Stimulated activated CD4-positive, alpha-beta T cell treated with anti-CD3 and anti-CD28 coated beads, TNF-alpha, amount 100 ng/mL, for 48 hours (primary cell): ENCODE measurements around the gene NTSR1.

Experiments
- DNase-seq, 3 donors: peaks; one replicate each; pipeline ENCODE4 v3.0.0-alpha.2; 2020; ENCODE audit warnings: low read depth in 3 of 3

Gene NTSR1

DNA sequence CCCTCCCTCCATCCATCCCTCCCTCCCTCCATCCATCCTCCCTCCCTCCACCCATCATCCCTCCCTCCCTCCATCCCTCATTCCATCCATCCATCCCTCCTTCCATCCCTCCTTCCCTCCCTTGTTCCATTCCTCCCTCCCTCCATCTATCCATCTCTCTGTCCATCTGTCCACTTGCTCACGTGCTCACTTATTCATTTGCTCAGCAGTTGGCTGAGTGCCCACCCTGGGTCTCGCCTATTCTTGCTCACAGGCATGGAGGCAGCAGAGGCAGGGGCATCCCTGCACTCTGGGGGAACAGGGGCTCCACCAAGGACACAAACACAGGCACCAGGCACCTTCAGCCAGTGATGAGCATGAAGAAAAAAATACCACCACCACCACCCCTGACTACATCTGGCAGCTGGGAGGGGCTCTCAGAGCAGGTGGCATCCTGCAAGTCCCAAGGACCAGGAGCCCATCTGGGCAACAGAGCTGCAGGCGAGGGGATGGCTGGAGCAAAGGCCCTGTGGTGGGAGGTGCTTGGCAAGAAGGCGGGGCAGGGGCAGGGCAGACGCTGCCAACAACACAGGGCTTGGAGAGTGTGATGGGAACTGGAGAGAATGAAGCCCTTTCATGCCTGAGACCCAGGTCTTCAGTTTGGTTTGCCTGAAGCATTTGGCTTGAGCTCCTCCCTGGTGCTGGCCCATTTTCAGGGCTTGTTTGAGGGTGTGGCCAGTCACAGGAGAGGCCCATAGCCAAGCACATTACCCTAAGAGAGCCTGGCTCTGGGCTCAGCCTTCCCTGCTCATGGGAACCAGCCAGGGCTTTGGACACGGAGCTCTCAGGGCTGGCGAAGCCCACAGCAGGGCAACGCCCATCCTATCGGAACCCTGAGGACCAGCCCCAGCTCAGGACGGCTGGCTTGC, 47.4 kb downstream of the NTSR1 start:
- DNase-seq = no peak

DNA sequence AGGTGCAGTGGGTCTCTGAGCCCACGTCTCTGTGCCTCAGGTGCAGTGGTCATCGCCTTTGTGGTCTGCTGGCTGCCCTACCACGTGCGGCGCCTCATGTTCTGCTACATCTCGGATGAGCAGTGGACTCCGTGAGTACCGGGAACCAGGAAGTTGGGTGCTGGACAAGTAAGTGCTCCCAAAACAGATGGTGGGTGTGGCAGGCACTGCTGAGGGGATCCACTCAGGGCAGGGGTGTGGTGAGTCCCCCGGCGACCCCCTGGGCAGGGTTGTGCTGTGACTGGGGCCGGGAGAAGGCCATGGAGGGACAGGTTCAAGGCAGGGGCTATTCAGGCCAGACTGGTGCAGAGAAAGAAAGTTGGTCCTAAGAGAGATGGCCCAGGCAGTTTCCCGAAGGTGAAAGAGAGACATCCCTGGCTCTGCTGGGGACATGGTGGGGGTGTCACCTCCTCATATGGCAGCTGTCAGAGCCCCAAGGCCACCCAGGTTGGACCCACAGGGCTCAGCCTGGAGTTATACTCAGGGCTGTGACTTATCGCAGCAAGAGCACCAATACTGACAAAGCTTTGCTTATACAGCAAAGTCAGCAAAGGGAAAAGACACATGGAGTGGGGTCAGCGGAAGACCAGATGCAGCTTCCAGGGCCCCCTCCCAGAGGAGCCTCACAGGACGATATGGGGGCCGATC, 49.7 kb downstream of the NTSR1 start:
- no peak for DNase-seq

DNA sequence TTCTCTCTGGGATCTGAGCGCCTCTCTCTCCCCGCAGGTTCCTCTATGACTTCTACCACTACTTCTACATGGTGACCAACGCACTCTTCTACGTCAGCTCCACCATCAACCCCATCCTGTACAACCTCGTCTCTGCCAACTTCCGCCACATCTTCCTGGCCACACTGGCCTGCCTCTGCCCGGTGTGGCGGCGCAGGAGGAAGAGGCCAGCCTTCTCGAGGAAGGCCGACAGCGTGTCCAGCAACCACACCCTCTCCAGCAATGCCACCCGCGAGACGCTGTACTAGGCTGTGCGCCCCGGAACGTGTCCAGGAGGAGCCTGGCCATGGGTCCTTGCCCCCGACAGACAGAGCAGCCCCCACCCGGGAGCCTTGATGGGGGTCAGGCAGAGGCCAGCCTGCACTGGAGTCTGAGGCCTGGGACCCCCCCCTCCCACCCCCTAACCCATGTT, 51.4 kb downstream of the NTSR1 start:
- no peak for DNase-seq

DNA sequence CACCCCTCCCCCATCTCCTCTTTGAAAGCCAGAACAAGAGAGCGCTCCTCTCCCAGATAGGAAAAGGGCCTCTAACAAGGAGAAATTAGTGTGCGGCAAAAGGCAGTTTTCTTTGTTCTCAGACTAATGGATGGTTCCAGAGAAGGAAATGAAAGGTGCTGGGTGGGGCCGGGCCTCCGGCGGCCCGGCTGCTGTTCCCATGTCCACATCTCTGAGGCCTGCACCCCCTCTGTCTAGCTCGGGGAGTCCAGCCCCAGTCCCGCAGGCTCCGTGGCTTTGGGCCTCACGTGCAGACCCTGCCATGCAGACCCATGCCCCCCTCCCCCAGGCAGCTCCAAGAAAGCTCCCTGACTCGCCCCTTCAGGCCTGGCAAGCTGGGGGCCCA, 51.8 kb downstream of the NTSR1 start:
- DNase-seq = no peak

DNA sequence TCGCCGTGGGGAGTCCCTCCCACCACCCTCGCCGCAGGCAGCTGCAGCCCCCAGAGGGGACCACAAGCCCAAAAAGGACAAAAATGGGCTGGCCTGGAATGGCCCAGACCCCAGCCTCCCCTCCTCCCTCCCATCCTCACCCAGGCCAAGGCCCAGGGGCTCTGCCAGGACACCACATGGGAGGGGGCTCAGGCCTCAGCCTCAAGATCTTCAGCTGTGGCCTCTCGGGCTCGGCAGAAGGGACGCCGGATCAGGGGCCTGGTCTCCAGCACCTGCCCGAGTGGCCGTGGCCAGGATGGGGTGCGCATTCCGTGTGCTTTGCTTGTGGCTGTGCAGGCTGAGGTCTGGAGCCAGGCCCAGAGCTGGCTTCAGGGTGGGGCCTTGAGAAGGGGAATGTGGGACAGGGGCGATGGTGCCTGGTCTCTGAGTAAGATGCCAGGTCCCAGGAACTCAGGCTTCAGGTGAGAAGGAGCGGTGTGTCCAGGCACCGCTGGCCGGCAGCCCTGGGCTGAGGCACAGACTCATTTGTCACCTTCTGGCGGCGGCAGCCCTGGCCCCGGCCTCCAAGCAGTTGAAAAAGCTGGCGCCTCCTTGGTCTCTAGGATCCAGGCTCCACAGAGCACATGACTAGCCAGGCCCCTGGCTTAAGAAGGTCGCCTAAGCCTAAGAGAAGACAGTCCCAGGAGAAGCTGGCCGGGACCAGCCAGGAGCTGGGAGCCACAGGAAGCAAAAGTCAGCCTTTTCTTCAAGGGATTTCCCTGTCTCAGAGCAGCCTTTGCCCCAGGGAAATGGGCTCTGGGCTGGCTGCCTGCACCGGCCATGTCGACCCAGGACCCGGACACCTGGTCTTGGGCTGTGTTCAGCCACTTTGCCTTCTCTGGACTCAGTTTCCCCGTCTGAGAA, 52.5 kb downstream of the NTSR1 start:
- DNase-seq = no peak

DNA sequence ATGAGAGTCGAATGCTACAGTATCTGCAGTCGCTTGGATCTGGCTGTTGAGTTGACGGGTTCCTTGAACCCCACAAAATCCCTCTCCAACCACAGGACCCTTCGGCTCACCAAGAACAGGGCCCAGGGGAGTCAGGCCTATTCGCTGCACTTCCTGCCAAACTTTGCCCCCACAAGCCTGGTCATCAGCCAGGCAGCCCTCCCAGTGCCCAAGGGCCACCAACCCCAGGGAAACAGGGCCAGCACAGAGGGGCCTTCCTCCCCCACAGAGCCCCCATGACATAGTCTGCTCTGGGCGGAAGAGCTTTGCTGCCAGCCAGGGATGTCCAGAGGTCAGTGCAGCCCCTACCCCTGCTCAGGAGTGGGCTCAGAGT, 53.1 kb downstream of the NTSR1 start:
- DNase-seq = no peak

DNA sequence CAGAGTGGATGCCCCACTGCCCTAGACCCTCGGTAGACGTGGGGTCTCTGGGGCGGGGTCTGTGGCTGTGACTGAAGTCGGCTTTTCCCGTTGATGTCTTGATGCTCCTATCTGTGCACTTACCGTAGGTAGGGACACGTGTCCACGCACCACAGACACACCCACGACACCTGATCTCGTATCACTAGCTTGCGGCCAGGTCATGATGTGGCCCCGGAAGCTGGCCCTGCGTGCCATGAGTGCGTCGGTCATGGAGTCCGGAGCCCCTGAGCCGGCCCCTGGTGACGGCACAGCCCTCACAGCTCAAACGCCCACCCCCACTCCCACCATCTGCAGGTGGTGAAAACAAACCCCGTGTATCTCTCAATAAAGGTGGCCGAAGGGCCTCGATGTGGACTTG, 53.7 kb downstream of the NTSR1 start:
- DNase-seq = no peak

DNA sequence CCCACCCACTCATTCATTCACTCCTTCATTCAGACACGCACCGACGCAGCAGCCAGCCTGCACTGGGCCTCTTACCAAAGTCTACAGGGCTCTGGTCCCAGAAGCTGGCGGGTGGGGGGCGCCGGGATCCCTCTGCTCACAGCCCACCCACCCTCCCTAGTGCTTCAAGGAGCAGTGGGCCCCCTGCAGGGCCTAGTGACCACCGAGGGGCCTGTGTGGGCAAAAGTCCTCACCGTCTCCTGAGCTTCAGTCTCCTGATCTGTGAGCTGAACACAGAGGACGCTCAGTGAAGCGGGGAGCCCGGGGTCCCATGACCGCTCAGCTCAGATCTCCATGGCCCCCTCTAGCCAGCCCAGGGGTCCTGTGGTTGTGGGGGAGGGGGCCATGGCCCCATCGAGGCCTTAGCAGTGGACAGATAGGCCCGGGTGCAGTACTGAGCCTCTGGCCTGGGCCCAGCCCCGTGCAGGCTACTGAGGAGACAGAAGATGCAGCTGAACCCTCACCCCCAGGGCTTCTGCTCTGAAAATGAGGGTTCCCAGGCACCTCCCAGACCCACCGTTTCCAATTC, 54.2 kb downstream of the NTSR1 start:
- DNase-seq = no peak

DNA sequence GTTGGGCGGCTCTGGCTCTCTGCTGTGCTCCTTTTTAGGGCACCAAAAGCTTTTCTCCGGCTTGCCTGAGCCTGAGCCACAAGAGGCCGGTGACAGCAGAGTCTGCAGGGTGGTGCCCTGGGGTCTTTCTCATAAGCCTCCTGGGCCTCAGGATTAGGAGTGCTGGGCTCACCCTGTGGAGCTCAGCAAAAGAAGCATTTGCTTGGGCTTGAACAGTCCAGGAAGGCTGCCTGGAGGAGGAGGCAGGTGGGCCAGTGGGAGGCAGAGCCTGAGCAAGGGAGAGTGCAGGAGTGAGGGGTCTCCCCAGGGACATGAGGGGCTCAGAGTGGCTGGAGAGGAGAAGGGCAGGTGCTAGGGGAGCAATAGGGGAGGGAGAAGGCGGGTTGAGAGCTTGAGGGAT, 54.8 kb downstream of the NTSR1 start:
- DNase-seq = no peak

DNA sequence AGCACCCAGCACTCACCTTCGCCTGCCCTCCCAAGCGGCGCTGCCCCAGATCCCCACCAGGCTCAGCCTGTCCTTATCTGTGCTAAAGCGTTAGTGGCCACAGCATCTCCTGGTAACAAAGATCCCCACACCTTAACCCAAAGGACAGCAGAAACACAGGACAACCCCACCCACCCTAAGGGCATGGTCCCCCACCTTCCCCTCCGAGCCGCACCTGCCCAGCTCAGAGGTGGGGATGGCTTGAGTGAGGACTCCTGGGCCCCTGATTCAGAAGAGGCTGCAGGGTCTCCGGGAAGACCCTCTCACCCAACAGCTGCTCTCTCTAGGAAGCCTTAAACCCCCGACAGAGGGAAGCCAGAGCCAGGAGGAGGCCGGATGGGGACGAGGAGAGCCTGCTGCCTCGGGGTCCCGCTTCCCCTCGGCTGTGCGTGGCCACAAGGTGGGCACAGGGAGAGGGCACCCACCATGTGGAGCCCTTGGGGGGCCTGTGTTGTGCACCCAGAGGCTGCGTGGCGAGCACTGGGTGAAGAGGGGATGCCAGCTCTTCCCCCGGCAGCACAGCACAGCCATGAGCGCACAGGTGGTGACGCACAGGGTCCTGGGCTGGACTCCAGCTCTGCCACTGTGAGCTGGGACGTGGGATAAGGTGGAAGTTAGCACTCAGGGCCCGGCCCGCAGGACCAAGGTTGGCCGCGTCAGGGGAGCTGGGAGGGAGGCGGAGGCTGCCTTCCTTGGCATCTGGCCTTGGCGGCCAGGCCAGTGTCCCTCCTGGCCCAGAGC, 55.7 kb downstream of the NTSR1 start:
- no peak for DNase-seq

DNA sequence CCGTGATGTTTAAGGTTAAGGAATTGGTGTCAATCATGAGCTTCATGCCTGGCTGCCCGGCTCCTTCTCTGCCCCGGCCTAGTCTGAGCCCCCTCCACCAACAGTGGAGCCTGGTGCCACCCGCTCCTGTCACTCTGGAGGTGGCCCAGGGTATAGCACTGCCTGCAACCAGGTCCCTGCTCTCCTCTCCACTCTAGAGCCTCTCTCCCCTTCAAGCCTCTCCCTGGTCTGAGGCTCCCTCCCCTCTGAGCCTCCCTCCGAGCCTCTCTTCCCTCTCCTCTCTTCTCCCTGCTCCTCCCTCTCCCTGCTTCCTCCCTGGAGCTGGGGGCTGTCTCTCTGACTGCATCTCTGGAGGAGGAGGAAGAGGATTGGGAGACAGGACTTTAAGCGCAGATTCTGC, 56.4 kb downstream of the NTSR1 start:
- no peak for DNase-seq

DNA sequence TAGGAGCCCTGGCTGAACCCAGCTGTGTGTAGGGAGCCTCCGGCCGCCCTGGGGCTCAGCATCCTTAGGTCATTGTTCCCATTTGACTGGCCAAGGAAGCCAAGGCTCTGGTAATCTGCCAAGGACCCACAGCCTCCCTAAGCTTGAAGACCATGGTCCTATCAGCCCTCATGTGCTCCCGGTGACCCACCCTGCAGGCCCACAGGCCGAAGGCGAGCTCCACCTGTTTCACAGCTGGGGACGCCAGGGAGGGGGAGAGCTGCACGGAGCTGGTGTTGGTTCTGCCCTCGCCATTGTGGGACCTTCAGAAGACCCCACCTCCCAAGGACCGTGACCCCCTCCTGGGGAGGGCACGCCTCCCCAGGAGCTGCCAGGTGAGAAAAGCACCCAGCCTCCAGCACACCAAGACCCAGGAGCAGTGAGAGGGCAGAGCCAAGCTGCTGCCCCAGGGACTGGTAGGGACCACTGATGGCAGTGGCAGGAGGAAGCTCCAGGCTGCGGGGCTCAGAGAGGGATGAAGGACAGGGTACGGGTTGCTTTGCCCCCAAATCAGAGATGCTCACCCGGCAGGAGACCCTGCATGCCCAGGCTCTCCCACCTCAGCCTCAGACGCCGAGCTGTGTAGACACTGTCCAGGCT, 56.9 kb downstream of the NTSR1 start:
- no peak for DNase-seq

DNA sequence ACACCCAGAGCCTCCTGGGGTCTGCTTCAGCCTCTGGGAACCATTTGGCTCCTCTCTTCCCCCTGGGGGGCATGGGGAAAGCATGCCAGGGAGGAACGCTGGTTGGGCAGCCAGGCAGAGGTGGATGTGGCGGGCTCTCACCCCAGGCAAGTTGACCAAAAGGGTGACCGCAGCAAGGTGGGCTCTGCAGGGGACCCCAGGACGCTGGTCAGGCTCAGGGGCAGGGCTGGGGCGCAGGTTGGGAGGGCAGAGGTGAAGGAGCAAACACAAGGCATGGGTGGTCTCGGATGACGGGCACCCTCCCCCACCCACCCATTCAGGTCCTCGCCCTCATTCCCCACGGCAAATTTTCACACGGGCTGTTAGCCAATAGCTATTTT, 57.4 kb downstream of the NTSR1 start:
- no peak for DNase-seq

DNA sequence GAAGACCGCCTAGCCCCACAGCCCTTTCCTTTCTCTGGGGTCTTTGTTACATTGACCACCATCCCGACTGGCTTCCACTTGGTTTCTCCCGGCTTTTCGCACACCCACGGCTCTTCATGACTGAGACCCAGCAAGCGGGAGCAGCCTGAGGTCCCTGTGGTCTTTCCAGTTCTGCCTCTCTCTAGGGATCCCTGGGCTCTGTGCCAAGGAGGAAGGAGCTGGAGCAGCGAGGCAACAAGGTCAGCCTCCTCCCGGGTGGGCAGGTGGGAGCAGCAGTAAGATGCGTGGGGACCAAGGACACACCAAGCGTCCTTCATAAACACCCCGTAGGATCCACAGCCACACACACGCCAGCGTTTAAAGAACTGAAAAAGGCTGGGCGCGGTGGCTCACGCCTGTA, 58.1 kb downstream of the NTSR1 start:
- no peak for DNase-seq

DNA sequence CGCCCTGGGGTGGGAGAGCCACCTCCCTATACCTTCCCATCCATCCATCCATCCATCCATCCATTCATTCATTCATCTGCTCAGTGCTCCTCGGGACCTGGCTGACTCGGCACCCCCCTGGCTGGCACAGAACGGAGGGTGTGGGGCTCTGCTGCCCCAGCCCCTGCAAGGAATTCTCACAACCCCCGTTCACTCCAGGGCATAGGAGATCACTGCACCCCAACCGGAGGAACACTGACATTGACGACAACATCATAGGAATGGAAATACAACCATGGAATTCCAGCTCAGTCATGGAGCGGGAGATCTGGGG, 59.6 kb downstream of the NTSR1 start:
- no peak for DNase-seq

DNA sequence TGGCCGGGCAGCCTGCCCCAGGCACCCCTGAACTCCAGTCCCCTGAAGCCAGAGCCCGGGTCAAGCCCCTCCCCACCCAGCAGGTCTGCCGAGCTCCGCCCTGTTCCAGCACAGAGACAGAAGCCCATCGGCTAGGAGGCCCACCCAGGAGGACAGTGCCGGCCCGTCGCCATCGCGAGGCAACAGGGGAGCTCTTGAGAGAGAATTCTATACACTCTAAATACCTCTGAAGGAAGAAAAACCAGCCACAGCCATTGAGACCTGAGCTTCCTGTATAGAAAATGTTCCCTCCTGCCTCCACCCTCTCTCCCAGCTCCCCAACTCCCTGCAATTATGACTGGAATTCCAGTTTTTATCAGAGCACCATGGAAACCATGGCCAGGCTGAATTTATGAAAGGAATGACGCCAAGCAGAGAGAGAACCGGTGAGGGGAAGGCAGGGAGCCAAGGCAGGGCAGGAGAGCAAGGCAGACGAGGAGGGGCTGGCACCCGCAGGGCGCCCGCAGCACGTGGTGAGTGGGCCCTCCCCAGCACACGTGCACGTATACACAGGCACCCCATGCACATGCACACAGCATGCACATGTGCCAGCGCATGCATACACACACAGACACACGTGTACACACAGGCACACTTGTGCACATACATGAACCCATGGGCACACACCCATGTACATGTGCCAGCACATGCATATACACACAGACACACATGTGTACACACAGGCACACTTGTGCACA, 60.1 kb downstream of the NTSR1 start:
- DNase-seq = no peak

DNA sequence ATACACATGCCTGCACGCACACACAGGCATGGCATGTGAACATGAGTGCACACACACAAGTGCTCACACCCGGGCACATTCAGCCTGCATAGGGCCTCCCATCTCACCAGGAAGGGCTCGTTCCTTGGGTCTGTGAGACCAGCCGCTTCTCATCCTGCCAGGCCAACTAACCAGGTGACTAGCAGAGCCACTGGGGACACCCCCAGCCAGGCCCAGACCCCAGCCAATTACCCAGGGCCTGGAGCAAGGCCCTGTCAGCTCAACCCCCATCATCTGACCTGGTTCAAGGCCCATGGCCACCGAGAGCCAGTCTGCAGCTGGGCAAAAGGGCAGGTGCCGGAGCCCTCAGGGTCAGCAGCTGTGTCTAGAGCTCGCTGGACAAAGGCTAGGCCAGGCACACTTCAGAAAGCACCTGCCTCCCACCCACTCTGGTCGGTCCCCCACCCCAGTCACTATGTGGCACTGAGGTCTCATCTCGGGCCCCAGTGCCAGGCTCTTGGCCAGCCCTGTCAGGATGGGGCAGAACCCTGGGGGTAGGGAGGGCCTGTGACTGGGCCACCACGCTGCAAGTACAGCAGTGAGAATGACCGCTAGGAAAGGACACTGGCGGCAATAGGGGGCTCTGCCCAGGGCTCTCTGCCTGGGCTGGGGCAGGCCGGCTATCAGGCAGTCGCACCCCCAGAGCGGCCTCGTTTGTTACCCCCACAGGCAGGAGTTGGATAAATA, 60.9 kb downstream of the NTSR1 start:
- DNase-seq = no peak

DNA sequence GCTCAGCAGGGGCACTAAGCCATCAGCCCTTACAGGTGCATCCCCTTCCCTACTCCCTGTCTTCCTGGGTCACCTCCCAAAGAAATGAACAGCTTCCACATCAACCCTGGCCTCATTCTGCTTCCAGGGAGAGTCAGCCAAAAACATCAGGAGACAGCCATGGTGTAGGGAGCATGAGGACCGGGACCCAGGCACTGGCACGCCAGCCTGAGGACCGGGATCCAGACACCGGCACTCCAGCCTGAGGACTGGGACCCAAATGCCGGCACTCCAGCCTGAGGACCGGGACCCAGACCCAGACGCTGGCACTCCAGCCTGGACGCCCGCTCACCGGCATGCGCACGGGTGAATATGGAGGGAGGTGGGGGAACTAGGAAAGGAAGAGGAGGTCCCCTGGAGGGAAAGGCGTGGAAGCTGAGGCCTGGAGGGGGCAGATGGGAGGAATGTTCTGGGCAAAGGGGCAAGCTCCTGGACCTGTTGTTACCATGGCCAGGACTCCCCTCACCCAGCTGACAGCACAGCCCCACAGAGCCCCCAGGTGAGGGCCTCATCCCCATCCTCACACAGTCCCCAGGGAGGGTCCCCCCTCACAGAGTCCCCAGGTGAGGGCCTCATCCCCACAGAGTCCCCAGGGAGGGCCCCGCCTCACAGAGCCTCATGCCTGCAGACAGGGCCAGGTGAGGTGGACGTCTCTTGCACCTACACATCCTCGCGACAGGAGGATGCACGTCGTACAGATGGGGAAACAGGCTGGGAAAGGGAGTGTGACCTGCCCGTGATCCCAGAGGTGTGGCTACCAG, 61.7 kb downstream of the NTSR1 start:
- DNase-seq = no peak

DNA sequence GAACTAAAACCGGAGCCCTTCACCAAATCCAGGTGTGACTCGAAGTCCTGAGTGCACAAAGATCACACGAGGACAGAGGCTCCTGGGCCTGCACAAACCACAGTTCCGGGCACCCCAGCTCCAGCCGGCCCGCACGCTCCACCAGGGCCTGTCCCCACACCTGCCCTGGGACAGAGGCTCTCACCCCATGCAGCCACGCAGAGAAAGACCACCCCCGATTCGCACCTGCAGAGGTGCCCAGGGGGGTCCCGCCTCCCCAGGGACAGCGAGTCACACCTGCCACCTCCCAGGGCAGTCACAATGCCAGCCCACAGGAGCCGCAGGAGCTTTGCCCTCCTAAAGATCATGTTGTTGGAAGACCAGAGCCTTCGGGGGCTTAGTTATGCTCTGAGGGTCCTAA, 62.3 kb downstream of the NTSR1 start:
- DNase-seq = no peak
